HL-60 (cell line): ENCODE measurements around the gene ASB5.

Experiments
- DNase-seq, 2 experiments: peaks; one replicate each; pipeline ENCODE4 v3.0.0-alpha.2; 2010 to 2020; ENCODE audit warnings: low read depth in 1 of 2, low spot score in 1 of 2
- H3K27ac ChIP-seq: fragments of 250-450 bp; sonication (Bioruptor Pico); replicated peaks from 2 replicates; pipeline ENCODE4 v1.5.1; 2020; ENCODE audit warnings: mild to moderate bottlenecking, moderate library complexity
- H3K27me3 ChIP-seq: fragments of 250-450 bp; sonication (Bioruptor Pico); 2 replicates; pipeline ENCODE4 v1.5.1; 2021; ENCODE audit warnings: mild to moderate bottlenecking, moderate library complexity; ENCODE audit not compliant: insufficient read depth, poor library complexity, severe bottlenecking
- H3K4me3 ChIP-seq: replicated peaks from 2 replicates; pipeline ENCODE4 v1.5.1; 2011; ENCODE audit warnings: mild to moderate bottlenecking, control low read depth, low read length; ENCODE audit not compliant: insufficient read depth
- CTCF ChIP-seq: IDR thresholded peaks from one replicate; pipeline ENCODE4 v1.5.1; 2011; ENCODE audit warnings: low read length, control low read depth, inconsistent platforms; ENCODE audit not compliant: insufficient read depth
- GABPA ChIP-seq: IDR thresholded peaks from 2 replicates; pipeline ENCODE4 v1.6.1; 2012; ENCODE audit warnings: low read depth
- POLR2AphosphoS5 ChIP-seq: IDR thresholded peaks from 2 replicates; pipeline ENCODE4 v1.6.1; 2012; ENCODE audit warnings: low read depth
- REST ChIP-seq: IDR thresholded peaks from 2 replicates; pipeline ENCODE4 v1.6.1; 2012; ENCODE audit warnings: low read depth; ENCODE audit not compliant: insufficient replicate concordance
- SPI1 ChIP-seq: IDR thresholded peaks from 2 replicates; pipeline ENCODE4 v1.6.1; 2012; ENCODE audit warnings: low read depth, mild to moderate bottlenecking, borderline replicate concordance

ASB5 gene

GRCh38 chr4:176306837-176307665 lies 38.0 kb upstream of the ASB5 start:
- Histone ChIP-seq H3K27ac (no peak overlapping the region), H3K4me3 (no peak overlapping the region), H3K27me3 (peaks cover 4% of the 10 kb centered on the region)
- TF ChIP-seq GABPA (no peak), CTCF (no peak), REST (no peak), SPI1 (no peak), POLR2AphosphoS5 (no peak)
- no peak for DNase-seq

GRCh38 chr4:176303938-176304337 lies 34.9 kb upstream of the ASB5 start:
- DNase-seq, result no peak
- Histone ChIP-seq H3K4me3 (no peak overlapping the region), H3K27me3 (peaks cover 4% of the 10 kb centered on the region), H3K27ac (no peak overlapping the region)
- TF ChIP-seq CTCF (no peak), SPI1 (no peak), GABPA (no peak), REST (no peak), POLR2AphosphoS5 (no peak)

GRCh38 chr4:176302283-176303275 lies 33.6 kb upstream of the ASB5 start:
- TF ChIP-seq SPI1, result no peak
- no peak for TF ChIP-seq REST
- no peak for TF ChIP-seq POLR2AphosphoS5
- TF ChIP-seq CTCF, result no peak
- TF ChIP-seq GABPA, result no peak
- no peak for DNase-seq
- peaks cover 4% of the 10 kb centered on the region for H3K27me3 ChIP-seq
- H3K27ac ChIP-seq, result no peak overlapping the region
- H3K4me3 ChIP-seq, result no peak overlapping the region
